ENCODE measurements around the gene SV2C.

GRCh38 chr5:76165711-76166374, 82.7 kb downstream of the SV2C start:
- TF ChIP-seq CTCF (IDR thresholded peaks at IDR 0.05; ENCODE audit: low read length) (no peak), EZH2phosphoT487 (IDR thresholded peaks at IDR 0.05; ENCODE audit: low read length) (no peak)
